ENCODE measurements around the gene TBC1D22A. TPM values are rescaled to one million over a fixed set of nuclear protein-coding genes. Genes with fewer than 3 reads are reported as not detected.

Gene TBC1D22A
- total and polyA plus RNA-seq, 9 donors: 12.5 to 25.6 (median 18.5) TPM

GRCh38 chr22:47088480-47089158 is 326.2 kb downstream of the TBC1D22A start:
- no peak overlapping the region for H3K4me3 ChIP-seq
- DNase-seq: no peak
- intact Hi-C loops (cut with DNase I): no loop called here
- peaks cover 9% of the 10 kb centered on the region for H3K4me1 ChIP-seq (ENCODE audit: insufficient read depth)
- TF ChIP-seq EP300 (IDR thresholded peaks at IDR 0.05): no peak
- TF ChIP-seq, protein P1, sequence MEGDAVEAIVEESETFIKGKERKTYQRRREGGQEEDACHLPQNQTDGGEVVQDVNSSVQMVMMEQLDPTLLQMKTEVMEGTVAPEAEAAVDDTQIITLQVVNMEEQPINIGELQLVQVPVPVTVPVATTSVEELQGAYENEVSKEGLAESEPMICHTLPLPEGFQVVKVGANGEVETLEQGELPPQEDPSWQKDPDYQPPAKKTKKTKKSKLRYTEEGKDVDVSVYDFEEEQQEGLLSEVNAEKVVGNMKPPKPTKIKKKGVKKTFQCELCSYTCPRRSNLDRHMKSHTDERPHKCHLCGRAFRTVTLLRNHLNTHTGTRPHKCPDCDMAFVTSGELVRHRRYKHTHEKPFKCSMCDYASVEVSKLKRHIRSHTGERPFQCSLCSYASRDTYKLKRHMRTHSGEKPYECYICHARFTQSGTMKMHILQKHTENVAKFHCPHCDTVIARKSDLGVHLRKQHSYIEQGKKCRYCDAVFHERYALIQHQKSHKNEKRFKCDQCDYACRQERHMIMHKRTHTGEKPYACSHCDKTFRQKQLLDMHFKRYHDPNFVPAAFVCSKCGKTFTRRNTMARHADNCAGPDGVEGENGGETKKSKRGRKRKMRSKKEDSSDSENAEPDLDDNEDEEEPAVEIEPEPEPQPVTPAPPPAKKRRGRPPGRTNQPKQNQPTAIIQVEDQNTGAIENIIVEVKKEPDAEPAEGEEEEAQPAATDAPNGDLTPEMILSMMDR (IDR thresholded peaks at IDR 0.05): no peak
- TF ChIP-seq POLR2A (IDR thresholded peaks at IDR 0.05): no peak
- H3K9me3 ChIP-seq: no peaks in the 10 kb centered on the region
- H3K36me3 ChIP-seq: no peaks in the 10 kb centered on the region
- WGBS, 3 donors: 65 to 70% (median 69%) methylated on average over 11 of the region's 11 CpGs
- no peak overlapping the region for H3K27ac ChIP-seq
- H3K27me3 ChIP-seq: no peaks in the 10 kb centered on the region

DNA sequence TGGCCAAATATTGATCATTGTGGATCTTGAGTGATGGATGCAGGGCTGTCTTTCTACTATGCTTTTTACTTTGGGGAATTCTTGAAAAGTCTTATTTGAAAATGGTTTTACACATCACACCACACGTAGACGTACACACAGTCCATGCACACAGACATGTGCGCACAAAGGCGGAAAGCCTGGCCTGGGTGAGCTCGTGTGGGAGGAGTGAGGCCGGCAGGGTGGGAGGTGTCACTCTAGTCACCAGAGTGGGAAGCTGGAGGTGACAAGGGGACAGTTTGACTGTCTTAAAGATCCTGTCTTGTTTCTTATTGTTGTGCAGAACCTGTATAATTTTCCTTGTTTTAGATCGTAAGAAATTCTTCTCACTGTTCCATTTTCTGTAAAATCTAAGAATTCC is 326.9 kb downstream of the TBC1D22A start:
- TF ChIP-seq EP300 (IDR thresholded peaks at IDR 0.05) (no peak), POLR2A (IDR thresholded peaks at IDR 0.05) (no peak)
- TF ChIP-seq, protein P1 (IDR thresholded peaks at IDR 0.05): no peak
- Histone ChIP-seq H3K36me3 (no peaks in the 10 kb centered on the region), H3K27me3 (no peaks in the 10 kb centered on the region), H3K4me1 (ENCODE audit: insufficient read depth) (peaks cover 9% of the 10 kb centered on the region), H3K9me3 (no peaks in the 10 kb centered on the region), H3K27ac (no peak overlapping the region), H3K4me3 (no peak overlapping the region)
- WGBS, 3 donors: 77 to 82% (median 81%) methylated on average over 7 of the region's 7 CpGs
- no peak for DNase-seq
- intact Hi-C loops (cut with DNase I): no loop called here

DNA sequence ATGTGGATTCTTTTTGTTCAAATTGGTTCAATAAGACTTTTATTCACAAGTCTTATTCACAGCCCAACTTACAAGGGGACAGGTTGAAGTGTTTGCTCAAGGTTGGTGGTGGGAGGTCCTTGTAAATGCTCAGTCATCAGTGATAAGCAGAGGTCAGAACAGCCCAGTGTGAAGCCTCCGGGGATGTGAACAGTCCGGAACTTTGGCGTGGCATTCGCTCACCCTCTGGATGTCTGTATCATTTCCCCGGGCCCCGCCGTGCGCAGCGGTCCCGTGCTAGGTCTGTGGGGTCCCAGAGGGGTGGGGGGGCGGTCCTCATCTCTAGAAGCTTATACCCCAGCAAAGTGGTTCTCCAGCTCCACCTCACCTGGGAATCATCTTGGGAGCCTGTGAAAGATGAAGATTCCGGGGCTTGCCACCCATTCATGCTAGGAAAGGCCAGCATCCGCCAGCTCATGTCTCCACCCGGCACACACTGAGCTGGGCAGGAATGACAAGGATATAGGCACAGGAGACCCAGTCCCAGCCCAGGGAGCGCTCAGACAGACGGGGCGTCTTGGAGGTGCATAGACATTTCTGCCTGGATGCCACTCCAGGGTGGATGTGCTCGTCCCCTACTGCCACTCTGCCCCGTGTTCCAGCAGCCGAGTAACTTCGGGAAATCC is 327.5 kb downstream of the TBC1D22A start:
- Histone ChIP-seq H3K4me1 (ENCODE audit: insufficient read depth) (peaks cover 9% of the 10 kb centered on the region), H3K27me3 (no peaks in the 10 kb centered on the region), H3K36me3 (no peaks in the 10 kb centered on the region), H3K27ac (no peak overlapping the region), H3K4me3 (no peak overlapping the region), H3K9me3 (no peaks in the 10 kb centered on the region)
- TF ChIP-seq, protein P1 (IDR thresholded peaks at IDR 0.05): no peak
- TF ChIP-seq POLR2A (IDR thresholded peaks at IDR 0.05): no peak
- intact Hi-C loops (cut with DNase I): no loop called here
- no peak for DNase-seq
- 80 to 84% (median 84%) methylated on average over 21 of the region's 21 CpGs for WGBS, 3 donors

- Histone ChIP-seq H3K9me3 (no peaks in the 10 kb centered on the region), H3K27ac (no peak overlapping the region), H3K4me3 (no peak overlapping the region), H3K36me3 (no peaks in the 10 kb centered on the region), H3K27me3 (no peaks in the 10 kb centered on the region), H3K4me1 (ENCODE audit: insufficient read depth) (peaks cover 12% of the 10 kb centered on the region)
- intact Hi-C loops (cut with DNase I): no loop called here
- TF ChIP-seq POLR2A (IDR thresholded peaks at IDR 0.05): no peak
- TF ChIP-seq, protein P1 (IDR thresholded peaks at IDR 0.05): no peak
- no peak for TF ChIP-seq EP300 (IDR thresholded peaks at IDR 0.05)
- WGBS, 3 donors: 10 to 11% (median 10%) methylated on average over 26 to 29 of the region's 29 CpGs
- DNase-seq: peak in 1 of 5 donors; percentile 39
Measured at GRCh38 chr22:47090591-47091245, 328.3 kb downstream of the TBC1D22A start.

Data from ovary (tissue), 9 donors.